ENCODE results near the gene RNF168.
A peak's percentile ranks its signal among the peaks of the same experiment; 100 is the strongest.
"Not testable (repeated sequence)": the region's sequence is repeated elsewhere in the genome, so short reads cannot be mapped to it uniquely, and the experiment has no call there.

Gene RNF168

DNA sequence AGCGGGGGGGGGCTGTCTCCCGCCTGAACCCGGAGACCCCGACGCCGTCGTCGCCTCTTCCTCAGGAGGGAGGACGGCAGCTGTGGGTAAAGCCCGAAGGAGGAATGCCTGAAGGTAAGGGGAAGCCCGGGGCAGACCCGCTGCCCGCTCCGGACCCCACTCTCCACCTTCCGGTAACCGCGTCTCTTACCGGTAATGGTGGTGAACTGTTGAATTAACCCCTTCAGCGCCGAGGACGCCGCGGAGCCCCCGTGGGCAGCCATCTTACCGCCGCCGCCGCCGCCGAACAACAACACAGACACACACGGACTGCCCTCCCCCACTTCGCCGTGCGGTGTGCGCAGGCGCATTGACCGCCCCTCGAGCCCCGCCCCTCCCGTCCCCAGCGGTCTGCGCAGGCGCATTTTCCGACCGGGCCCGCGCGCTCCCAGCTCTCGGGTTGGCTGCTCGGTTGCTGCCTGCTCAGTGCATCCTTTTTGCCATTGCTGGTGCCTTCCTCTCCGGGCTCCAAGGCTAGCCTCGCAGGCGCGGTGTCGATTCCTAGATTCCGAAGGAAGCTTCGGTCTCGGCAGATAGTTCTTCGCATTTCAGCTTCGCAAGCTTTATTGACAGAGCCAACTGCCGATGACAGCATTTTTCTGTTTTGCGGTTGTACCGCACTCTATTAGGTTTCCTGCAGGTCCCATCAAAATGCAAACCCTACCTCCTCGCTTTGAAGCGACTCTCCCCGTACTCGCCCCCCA is 71.3 kb downstream of the RNF168 start, which contains the start of gene UBXN7:
TSS of gene UBXN7 (minus strand) at position 291 of the 743 bp plus-strand sequence. CDS start at position 263, 28 bp downstream.
- peak within 1 kb of the TSS; percentile 95 for H3K4me3 ChIP-seq (ENCODE audit: low read depth, low read length)

DNA sequence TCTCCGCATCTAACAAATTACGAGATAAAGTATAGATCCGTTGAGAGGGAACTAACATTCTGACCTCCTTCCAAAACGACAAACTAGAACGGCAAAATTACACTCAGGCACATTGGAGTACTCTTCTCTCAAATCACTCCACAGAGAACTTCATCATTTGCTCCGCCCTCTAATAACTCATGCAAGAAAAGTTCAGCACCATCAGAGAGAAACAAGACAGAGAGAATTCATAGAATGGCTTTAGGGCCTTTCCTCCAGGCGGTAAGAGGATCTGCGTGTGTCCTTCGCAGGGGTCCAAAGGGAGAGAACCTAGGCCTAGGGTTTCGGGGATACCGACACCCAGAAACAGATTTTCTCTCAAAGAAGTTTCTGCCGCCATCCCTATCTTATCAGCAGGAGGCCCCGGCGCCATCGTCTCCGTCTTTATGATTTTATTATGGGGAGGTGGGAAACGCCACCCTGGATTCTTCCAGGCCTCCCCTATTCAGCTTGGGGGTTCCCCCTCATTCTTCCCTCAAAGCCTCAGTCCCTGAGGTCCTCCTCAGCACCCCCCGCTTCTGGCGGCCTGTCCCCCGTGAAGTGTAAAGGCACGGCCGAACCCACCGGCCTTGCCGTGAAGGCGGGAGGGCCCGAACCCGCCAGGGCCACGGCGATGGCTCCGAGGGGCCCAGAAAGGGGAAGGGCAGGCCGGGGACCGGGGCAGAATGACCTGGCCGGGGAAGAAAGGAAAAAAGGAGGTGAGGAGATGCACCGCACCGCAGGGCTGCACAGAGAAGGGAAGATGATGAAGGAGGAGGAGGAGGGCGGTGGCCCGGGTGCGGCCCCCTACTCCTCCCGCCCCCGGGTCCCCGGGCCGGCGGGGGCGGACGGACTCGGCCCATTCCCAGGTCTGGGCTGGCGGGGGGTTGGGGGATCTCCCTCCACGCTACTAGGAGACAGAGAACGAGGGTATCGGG is 72.1 kb downstream of the RNF168 start:
- TF ChIP-seq, protein P1, sequence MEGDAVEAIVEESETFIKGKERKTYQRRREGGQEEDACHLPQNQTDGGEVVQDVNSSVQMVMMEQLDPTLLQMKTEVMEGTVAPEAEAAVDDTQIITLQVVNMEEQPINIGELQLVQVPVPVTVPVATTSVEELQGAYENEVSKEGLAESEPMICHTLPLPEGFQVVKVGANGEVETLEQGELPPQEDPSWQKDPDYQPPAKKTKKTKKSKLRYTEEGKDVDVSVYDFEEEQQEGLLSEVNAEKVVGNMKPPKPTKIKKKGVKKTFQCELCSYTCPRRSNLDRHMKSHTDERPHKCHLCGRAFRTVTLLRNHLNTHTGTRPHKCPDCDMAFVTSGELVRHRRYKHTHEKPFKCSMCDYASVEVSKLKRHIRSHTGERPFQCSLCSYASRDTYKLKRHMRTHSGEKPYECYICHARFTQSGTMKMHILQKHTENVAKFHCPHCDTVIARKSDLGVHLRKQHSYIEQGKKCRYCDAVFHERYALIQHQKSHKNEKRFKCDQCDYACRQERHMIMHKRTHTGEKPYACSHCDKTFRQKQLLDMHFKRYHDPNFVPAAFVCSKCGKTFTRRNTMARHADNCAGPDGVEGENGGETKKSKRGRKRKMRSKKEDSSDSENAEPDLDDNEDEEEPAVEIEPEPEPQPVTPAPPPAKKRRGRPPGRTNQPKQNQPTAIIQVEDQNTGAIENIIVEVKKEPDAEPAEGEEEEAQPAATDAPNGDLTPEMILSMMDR (IDR thresholded peaks at IDR 0.05; ENCODE audit: borderline replicate concordance, insufficient read depth, low read depth, low read length): no peak

More for the DNA sequence above, 71.3 kb downstream of the RNF168 start, which contains the start of gene UBXN7:
- TF ChIP-seq, protein P1 (IDR thresholded peaks at IDR 0.05; ENCODE audit: borderline replicate concordance, insufficient read depth, low read depth, low read length): no peak

DNA sequence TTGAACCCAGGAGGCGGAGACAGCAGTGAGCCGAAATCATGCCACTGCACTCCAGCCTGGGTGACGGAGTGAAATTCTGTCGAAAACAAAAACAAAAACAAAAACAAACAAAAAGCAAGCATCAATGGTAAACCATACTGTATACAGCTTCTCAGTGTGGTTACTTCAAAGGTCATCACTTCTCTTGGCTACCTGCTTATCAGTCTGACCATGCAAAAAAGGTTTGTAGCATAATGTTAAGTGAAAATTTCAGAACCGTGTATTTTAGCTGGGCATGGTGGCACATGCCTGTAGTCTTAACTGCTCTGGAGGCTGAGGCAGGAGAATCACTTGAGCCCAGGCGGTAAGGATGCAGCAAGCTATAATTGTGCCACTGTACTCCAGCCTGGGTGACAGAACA is 75.5 kb downstream of the RNF168 start:
- no peak overlapping the region for H3K4me3 ChIP-seq (ENCODE audit: low read depth, low read length)
- TF ChIP-seq, protein P1 (IDR thresholded peaks at IDR 0.05; ENCODE audit: borderline replicate concordance, insufficient read depth, low read depth, low read length): no peak

More for the DNA sequence above, 72.1 kb downstream of the RNF168 start:
- peak overlapping the region; percentile 95 for H3K4me3 ChIP-seq (ENCODE audit: low read depth, low read length)

DNA sequence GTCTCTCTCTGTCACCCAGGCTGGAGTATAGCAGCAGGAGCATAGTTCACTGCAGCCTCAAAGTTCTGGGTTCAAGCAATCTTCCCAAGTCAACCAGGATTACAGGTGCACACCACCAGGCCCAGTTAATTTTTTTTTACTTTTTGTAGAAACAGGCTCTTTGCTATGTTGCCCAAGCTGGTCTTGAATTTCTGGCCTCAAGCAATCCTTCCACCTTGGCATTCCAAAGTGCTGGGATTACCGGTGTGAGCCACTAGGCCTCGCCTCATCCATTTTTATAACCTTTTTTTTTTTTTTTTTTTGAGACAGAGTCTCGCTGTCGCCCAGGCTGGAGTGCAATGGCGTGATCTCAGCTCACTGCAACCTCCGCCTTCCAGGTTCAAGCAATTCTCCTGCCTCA is 79.1 kb downstream of the RNF168 start:
- H3K4me3 ChIP-seq (ENCODE audit: low read depth, low read length): not testable (repeated sequence)

DNA sequence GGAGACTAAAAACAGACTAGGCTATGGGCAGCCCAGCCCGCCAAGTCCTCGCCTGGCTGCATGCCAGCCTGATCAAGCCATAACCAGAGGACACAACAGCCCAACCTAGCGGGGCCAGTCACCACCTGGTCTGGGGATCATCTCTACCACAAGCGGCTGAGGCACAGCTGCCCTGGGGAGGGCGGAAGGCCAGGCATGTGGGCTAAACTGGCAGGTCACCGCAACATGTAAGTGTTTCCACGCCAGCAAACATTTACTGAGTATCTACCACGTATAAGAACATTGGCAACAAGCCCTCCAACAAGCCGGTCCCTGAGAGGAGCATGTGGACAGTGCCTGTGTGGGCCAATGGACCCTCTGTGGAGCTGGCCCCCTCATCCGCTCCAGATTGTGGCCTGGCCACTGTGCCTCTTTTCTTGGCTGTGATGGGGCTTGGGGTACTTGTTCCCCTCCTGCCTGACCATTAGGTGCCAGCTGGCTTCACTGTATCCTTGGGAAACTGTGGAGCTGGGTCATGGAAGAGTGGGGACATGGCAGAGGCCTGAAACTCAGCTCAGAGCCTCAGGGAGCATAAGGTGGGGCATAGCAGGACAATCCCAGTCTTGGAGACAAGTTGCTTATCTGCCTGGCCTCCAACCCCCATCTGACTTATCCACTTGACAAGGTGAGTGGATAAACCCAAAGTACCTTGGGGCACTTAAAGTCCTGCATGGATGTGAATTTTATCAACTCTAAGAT is 80.4 kb downstream of the RNF168 start:
- TF ChIP-seq, protein P1 (IDR thresholded peaks at IDR 0.05; ENCODE audit: borderline replicate concordance, insufficient read depth, low read depth, low read length): no peak
- no peak overlapping the region for H3K4me3 ChIP-seq (ENCODE audit: low read depth, low read length)

DNA sequence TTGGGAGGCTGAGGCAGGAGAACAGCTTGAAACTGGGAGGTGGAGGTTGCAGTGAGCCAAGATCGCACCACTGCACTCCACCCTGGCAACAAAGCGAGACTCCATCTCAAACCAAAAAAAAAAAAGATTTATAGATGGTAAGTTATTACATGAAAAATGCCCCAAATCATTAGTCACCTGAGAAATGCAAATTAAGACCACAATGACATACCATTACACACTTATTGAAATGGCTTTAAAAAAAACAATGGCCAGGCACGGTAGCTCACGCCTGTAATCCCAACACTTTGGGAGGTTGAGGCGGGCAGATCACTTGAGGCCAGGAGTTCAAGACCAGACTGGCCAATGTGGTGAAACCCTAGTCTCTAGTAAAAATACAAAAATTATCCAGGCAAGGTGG is 81.9 kb downstream of the RNF168 start:
- H3K4me3 ChIP-seq (ENCODE audit: low read depth, low read length): not testable (repeated sequence)

DNA sequence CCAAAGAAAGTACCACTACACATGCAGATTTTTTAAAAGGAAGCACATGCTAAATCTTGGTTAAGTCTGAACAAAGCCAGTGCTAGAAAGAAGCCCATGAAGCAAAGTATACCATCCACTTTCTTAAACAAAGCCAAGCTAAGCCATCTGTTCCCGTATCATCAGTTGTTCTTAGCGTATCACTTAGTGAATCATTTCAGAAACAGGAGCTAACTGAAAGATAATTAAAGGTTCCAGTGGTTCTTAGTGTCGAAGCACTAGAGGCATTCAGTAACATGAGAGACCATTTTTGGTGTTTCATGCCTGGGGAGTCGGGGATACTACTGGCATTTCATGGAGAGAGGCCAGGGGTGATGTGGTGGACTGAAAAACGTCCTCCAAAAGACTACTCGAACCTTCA is 84.2 kb downstream of the RNF168 start:
- H3K4me3 ChIP-seq (ENCODE audit: low read depth, low read length): no peak overlapping the region
- TF ChIP-seq, protein P1 (IDR thresholded peaks at IDR 0.05; ENCODE audit: borderline replicate concordance, insufficient read depth, low read depth, low read length): no peak

Measured in GM12875 (cell line).